GM12878 (cell line): ENCODE results near the gene TSEN54.

Experiments used
- EP300 ChIP-seq, 2 experiments: fragments of 150-350 bp in 1 of 2; IDR thresholded peaks; 2 replicates each; pipeline ENCODE4 v1.6.1; 2011 to 2012; ENCODE audit warnings: low read depth in 2 of 2, low read length in 2 of 2, borderline replicate concordance in 1 of 2, improper control_type of control experiment in 1 of 2, inconsistent platforms in 1 of 2; ENCODE audit not compliant: control insufficient read depth in 1 of 2
- ESRRA ChIP-seq: IDR thresholded peaks from 2 replicates; pipeline ENCODE4 v1.6.1; 2012; ENCODE audit warnings: mild to moderate bottlenecking, low read length, improper control_type of control experiment
- POLR2AphosphoS2 ChIP-seq: IDR thresholded peaks from 2 replicates; pipeline ENCODE4 v1.6.1; 2011; ENCODE audit warnings: low read depth, mild to moderate bottlenecking, low read length, improper control_type of control experiment, moderate library complexity
- SUZ12 ChIP-seq: fragments of 200-600 bp; sonication (generic); IDR thresholded peaks from one replicate; pipeline ENCODE4 v1.6.1; 2018; ENCODE audit warnings: antibody characterized with exemption, mild to moderate bottlenecking; ENCODE audit not compliant: unreplicated experiment
- TF ChIP-seq, protein P1 (sequence below), 3 experiments: IDR thresholded peaks in 2 of 3; conservative IDR thresholded peaks in 1 of 3; 2 replicates each; pipeline ENCODE4 v1.5.1; 2011; ENCODE audit warnings: low read depth in 3 of 3, low read length in 3 of 3, mild to moderate bottlenecking in 3 of 3, control low read depth in 2 of 3, moderate library complexity in 2 of 3, inconsistent platforms in 1 of 3, mixed read lengths in 1 of 3; ENCODE audit not compliant: control insufficient read depth in 2 of 3, insufficient read depth in 1 of 3; ENCODE audit errors: extremely low read depth in 1 of 3
- TF ChIP-seq, protein P2 (sequence below): IDR thresholded peaks from 2 replicates; pipeline ENCODE4 v1.6.1; 2011; ENCODE audit warnings: low read depth, low read length, improper control_type of control experiment, borderline replicate concordance

GRCh38 chr17:75506888-75507287, 9.4 kb upstream of the TSEN54 start:
- TF ChIP-seq POLR2AphosphoS2 (no peak), SUZ12 (no peak), EP300 (IDR thresholded peaks at IDR 0.05; ENCODE audit: borderline replicate concordance in 1 of 2, control insufficient read depth in 1 of 2, low read depth in 2 of 2, low read length in 2 of 2) (no peak), ESRRA (no peak)
- TF ChIP-seq, protein P1, sequence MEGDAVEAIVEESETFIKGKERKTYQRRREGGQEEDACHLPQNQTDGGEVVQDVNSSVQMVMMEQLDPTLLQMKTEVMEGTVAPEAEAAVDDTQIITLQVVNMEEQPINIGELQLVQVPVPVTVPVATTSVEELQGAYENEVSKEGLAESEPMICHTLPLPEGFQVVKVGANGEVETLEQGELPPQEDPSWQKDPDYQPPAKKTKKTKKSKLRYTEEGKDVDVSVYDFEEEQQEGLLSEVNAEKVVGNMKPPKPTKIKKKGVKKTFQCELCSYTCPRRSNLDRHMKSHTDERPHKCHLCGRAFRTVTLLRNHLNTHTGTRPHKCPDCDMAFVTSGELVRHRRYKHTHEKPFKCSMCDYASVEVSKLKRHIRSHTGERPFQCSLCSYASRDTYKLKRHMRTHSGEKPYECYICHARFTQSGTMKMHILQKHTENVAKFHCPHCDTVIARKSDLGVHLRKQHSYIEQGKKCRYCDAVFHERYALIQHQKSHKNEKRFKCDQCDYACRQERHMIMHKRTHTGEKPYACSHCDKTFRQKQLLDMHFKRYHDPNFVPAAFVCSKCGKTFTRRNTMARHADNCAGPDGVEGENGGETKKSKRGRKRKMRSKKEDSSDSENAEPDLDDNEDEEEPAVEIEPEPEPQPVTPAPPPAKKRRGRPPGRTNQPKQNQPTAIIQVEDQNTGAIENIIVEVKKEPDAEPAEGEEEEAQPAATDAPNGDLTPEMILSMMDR (IDR thresholded peaks at IDR 0.05 in 2 of 3, conservative IDR thresholded peaks at IDR 0.05 in 1 of 3; ENCODE audit: control insufficient read depth in 2 of 3, extremely low read depth in 1 of 3, insufficient read depth in 1 of 3, low read depth in 3 of 3, low read length in 3 of 3): no peak
- TF ChIP-seq, protein P2, sequence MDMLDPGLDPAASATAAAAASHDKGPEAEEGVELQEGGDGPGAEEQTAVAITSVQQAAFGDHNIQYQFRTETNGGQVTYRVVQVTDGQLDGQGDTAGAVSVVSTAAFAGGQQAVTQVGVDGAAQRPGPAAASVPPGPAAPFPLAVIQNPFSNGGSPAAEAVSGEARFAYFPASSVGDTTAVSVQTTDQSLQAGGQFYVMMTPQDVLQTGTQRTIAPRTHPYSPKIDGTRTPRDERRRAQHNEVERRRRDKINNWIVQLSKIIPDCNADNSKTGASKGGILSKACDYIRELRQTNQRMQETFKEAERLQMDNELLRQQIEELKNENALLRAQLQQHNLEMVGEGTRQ: no peak
